Stomach smooth muscle (tissue), 2 donors: ENCODE measurements around the gene CREBL2.
A peak's percentile ranks its signal among the peaks of the same experiment; 100 is the strongest.

Source experiments
- H3K27ac ChIP-seq: one replicate; pipeline ENCODE4 v1.7.0; 2013; ENCODE audit warnings: mild to moderate bottlenecking, low read length, inconsistent platforms
- H3K27me3 ChIP-seq, 2 donors: one replicate each; pipeline ENCODE4 v1.7.0; 2013; ENCODE audit warnings: low read length in 2 of 2; ENCODE audit not compliant: insufficient read depth in 2 of 2, control insufficient read depth in 1 of 2
- H3K36me3 ChIP-seq, 2 donors: one replicate each; pipeline ENCODE4 v1.7.0; 2013; ENCODE audit warnings: low read length in 2 of 2; ENCODE audit not compliant: control insufficient read depth in 2 of 2, insufficient read depth in 2 of 2
- H3K4me1 ChIP-seq: one replicate; pipeline ENCODE4 v1.7.0; 2013; ENCODE audit warnings: low read length; ENCODE audit not compliant: control insufficient read depth, insufficient read depth
- H3K4me3 ChIP-seq, 2 donors: one replicate each; pipeline ENCODE4 v1.7.0; 2013; ENCODE audit warnings: low read length in 2 of 2
- H3K9ac ChIP-seq, 2 donors: one replicate each; pipeline ENCODE4 v1.7.0; 2013; ENCODE audit warnings: low read length in 2 of 2, mild to moderate bottlenecking in 1 of 2
- H3K9me3 ChIP-seq, 2 donors: one replicate each; pipeline ENCODE4 v1.7.0; 2013; ENCODE audit warnings: low read length in 2 of 2; ENCODE audit not compliant: control insufficient read depth in 2 of 2
- donor health status: healthy.
- donor health status: Pancreatic carcinoma.

Gene CREBL2

GRCh38 chr12:12599750-12600643 lies 11.7 kb upstream of the CREBL2 start:
- no peaks in the 10 kb centered on the region for H3K4me1 ChIP-seq
- H3K27ac ChIP-seq, result no peak overlapping the region
- H3K27me3 ChIP-seq, result no peaks in the 10 kb centered on the region
- H3K36me3 ChIP-seq, result no peaks in the 10 kb centered on the region
- H3K9me3 ChIP-seq, result no peaks in the 10 kb centered on the region
- H3K9ac ChIP-seq, result no peak overlapping the region
- no peak overlapping the region for H3K4me3 ChIP-seq

GRCh38 chr12:12600659-12601058 lies 11.0 kb upstream of the CREBL2 start:
- no peaks in the 10 kb centered on the region for H3K36me3 ChIP-seq
- no peaks in the 10 kb centered on the region for H3K27me3 ChIP-seq
- no peak overlapping the region for H3K27ac ChIP-seq

GRCh38 chr12:12604740-12605139 lies 6.9 kb upstream of the CREBL2 start:
- Histone ChIP-seq H3K27ac (no peak overlapping the region), H3K9me3 (no peaks in the 10 kb centered on the region), H3K4me3 (no peak overlapping the region), H3K27me3 (no peaks in the 10 kb centered on the region), H3K36me3 (no peaks in the 10 kb centered on the region), H3K4me1 (no peaks in the 10 kb centered on the region), H3K9ac (no peak overlapping the region)

More at GRCh38 chr12:12600659-12601058, 11.0 kb upstream of the CREBL2 start:
- H3K4me1 ChIP-seq, result no peaks in the 10 kb centered on the region
- H3K4me3 ChIP-seq, result no peak overlapping the region
- no peaks in the 10 kb centered on the region for H3K9me3 ChIP-seq
- H3K9ac ChIP-seq, result no peak overlapping the region

DNA sequence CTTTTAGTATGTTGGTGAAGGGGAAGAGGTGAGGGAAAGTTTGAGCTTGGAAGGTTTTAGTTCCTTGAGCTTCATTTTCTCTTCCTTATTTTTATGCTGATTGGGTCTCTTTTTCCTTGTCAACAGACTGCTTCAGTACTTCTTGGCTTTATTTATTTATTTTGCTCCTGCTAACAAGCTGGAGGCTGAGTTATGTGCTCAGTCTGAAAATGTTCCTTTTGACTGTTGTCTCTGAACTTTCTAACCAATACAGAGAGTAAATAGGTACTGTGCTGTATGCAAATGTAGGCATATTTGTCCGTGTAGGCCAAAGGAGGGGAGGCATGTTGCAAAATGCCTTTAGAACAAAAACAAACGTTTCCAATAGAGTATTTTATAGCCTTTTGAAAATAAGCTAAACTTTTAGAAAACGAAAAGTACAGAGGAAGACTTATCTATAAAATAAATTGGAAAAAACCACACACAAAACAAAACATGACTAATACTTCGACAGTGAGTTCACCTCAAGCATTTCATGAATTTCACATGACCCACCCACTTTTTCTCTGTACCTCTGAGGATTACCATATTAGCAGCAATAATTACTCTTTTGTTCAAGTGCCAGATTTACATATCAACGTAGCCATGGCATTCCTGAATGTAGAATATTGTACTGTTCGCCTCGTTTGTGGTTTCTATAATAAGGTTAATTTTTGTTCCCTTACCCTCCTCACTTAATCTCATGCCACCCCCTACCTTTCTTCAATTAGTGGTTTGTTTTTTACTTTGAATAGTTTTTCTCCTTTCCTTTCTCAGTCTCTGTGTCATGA lies 4.7 kb upstream of the CREBL2 start:
- Histone ChIP-seq H3K4me3 (no peak overlapping the region), H3K9me3 (no peaks in the 10 kb centered on the region), H3K9ac (no peak overlapping the region), H3K27me3 (no peaks in the 10 kb centered on the region), H3K36me3 (no peaks in the 10 kb centered on the region), H3K4me1 (peaks cover 4% of the 10 kb centered on the region), H3K27ac (no peak overlapping the region)

- H3K4me3 ChIP-seq, result no peak overlapping the region
- H3K4me1 ChIP-seq, result peaks cover 4% of the 10 kb centered on the region
- no peaks in the 10 kb centered on the region for H3K36me3 ChIP-seq
- H3K27me3 ChIP-seq, result no peaks in the 10 kb centered on the region
- no peaks in the 10 kb centered on the region for H3K9me3 ChIP-seq
- H3K27ac ChIP-seq, result no peak overlapping the region
- H3K9ac ChIP-seq, result no peak overlapping the region
Measured at GRCh38 chr12:12608557-12608957, 3.1 kb upstream of the CREBL2 start.

GRCh38 chr12:12609692-12610091 lies 2.0 kb upstream of the CREBL2 start:
- Histone ChIP-seq H3K27me3 (no peaks in the 10 kb centered on the region), H3K4me1 (peaks cover 4% of the 10 kb centered on the region), H3K9ac (no peak overlapping the region), H3K4me3 (no peak overlapping the region), H3K9me3 (no peaks in the 10 kb centered on the region), H3K36me3 (no peaks in the 10 kb centered on the region), H3K27ac (no peak overlapping the region)

GRCh38 chr12:12610711-12611110 lies 965 bp upstream of the CREBL2 start:
- Histone ChIP-seq H3K36me3 (no peaks in the 10 kb centered on the region), H3K27ac (peak overlapping the region; percentile 93), H3K9me3 (no peaks in the 10 kb centered on the region), H3K9ac (peak overlapping the region in 1 of 2 donors; percentile 87), H3K27me3 (no peaks in the 10 kb centered on the region), H3K4me1 (peaks cover 4% of the 10 kb centered on the region), H3K4me3 (peak overlapping the region; percentile 68 to 87)

DNA sequence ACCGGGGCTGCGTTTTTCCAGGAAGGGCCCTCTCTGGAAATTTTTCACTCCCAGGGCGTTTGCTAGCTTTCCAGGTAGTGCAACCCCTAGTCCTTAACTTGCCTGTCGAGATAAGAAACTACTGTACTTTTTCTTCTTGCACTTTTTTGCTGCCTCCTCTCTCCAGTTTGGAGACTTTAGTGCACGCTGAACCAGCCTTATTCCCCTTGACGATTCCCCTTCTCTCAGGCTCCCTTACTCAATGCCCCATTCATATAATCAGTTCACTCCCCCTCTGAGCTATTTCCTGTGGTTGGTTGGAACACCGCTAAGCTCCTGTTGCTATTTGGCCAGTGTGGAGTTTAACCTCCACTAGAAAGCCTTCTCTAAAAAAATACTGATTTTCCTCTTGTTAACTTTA lies 682 bp downstream of the CREBL2 start:
- peak overlapping the region; percentile 68 to 87 for H3K4me3 ChIP-seq
- peaks cover 10% of the 10 kb centered on the region for H3K4me1 ChIP-seq
- H3K9me3 ChIP-seq, result no peaks in the 10 kb centered on the region
- peak overlapping the region; percentile 93 for H3K27ac ChIP-seq
- peak overlapping the region; percentile 82 to 87 for H3K9ac ChIP-seq
- H3K36me3 ChIP-seq, result no peaks in the 10 kb centered on the region
- no peaks in the 10 kb centered on the region for H3K27me3 ChIP-seq

DNA sequence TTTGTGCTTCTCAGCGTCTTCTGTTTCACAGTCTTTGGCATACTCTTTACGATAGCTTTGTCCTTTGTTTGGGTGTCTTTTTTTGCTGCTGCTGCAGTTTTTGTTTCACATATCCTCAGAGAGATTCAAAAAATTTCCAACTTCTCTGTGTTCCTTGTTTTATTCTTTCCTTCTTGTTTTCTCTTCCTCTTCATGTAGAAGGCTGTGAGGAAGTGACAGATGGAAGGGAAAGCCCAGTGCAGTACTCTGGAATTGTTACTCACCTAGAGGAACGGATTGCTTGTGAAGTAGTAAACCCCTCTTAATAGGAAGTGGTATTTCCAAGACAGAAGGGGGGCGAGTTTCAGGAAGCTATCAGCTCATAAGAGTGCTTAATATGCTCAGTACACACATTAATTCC lies 1.7 kb downstream of the CREBL2 start:
- peaks cover 10% of the 10 kb centered on the region for H3K4me1 ChIP-seq
- no peaks in the 10 kb centered on the region for H3K9me3 ChIP-seq
- no peak overlapping the region for H3K4me3 ChIP-seq
- no peak overlapping the region for H3K27ac ChIP-seq
- H3K9ac ChIP-seq, result peak overlapping the region in 1 of 2 donors; percentile 28
- no peaks in the 10 kb centered on the region for H3K36me3 ChIP-seq
- H3K27me3 ChIP-seq, result no peaks in the 10 kb centered on the region

- H3K9me3 ChIP-seq, result no peaks in the 10 kb centered on the region
- no peaks in the 10 kb centered on the region for H3K27me3 ChIP-seq
- no peak overlapping the region for H3K27ac ChIP-seq
- no peaks in the 10 kb centered on the region for H3K36me3 ChIP-seq
- H3K9ac ChIP-seq, result peak overlapping the region in 1 of 2 donors; percentile 22
- peaks cover 10% of the 10 kb centered on the region for H3K4me1 ChIP-seq
- no peak overlapping the region for H3K4me3 ChIP-seq
Measured at GRCh38 chr12:12614342-12614741, 2.7 kb downstream of the CREBL2 start.
